HCEC 1CT (cell line): Measurements from ENCODE around the gene ZYG11B.
"Not testable (repeated sequence)": the region's sequence is repeated elsewhere in the genome, so short reads cannot be mapped to it uniquely, and the experiment has no call there.

Experiments
- DNase-seq: peaks from one replicate; pipeline ENCODE4 v3.0.0-alpha.2; 2017

ZYG11B gene

GRCh38 chr1:52726265-52727113 is at the start of gene ZYG11B:
Gene ZYG11B (plus strand): TSS chr1:52726453. CDS start chr1:52726654, 201 bp downstream.
- DNase-seq, result peak; percentile 86

GRCh38 chr1:52677076-52677806 is 49.0 kb upstream of the ZYG11B start:
- no peak for DNase-seq

- DNase-seq, result no peak
Observed at GRCh38 chr1:52679048-52679447, 47.2 kb upstream of the ZYG11B start.

GRCh38 chr1:52679498-52679897 is 46.8 kb upstream of the ZYG11B start:
- no peak for DNase-seq

GRCh38 chr1:52680353-52680752 is 45.9 kb upstream of the ZYG11B start:
- DNase-seq, result no peak

GRCh38 chr1:52681136-52681535 is 45.1 kb upstream of the ZYG11B start:
- DNase-seq, result no peak

GRCh38 chr1:52683367-52683940 is 42.8 kb upstream of the ZYG11B start:
- no peak for DNase-seq

- no peak for DNase-seq
Observed at GRCh38 chr1:52684545-52684944, 41.7 kb upstream of the ZYG11B start.

GRCh38 chr1:52686261-52686751 is 39.9 kb upstream of the ZYG11B start:
- DNase-seq, result peak; percentile 60

- no peak for DNase-seq
Observed at GRCh38 chr1:52686830-52687229, 39.4 kb upstream of the ZYG11B start.

- DNase-seq, result peak; percentile 19
Observed at GRCh38 chr1:52691821-52692220, 34.4 kb upstream of the ZYG11B start.

- DNase-seq, result no peak
Observed at GRCh38 chr1:52692697-52693096, 33.6 kb upstream of the ZYG11B start.

- DNase-seq, result not testable (repeated sequence)
Observed at GRCh38 chr1:52693351-52693750, 32.9 kb upstream of the ZYG11B start.

- no peak for DNase-seq
Observed at GRCh38 chr1:52693843-52694242, 32.4 kb upstream of the ZYG11B start.

GRCh38 chr1:52695627-52696026 is 30.6 kb upstream of the ZYG11B start:
- DNase-seq, result no peak

- peak; percentile 81 for DNase-seq
Observed at GRCh38 chr1:52697795-52698674, 28.2 kb upstream of the ZYG11B start, which contains the start of gene COA7. Gene COA7 (minus strand): TSS chr1:52698347. CDS start chr1:52698326, 21 bp downstream.

GRCh38 chr1:52702886-52703787 is 23.1 kb upstream of the ZYG11B start:
- DNase-seq, result peak; percentile 30

GRCh38 chr1:52706136-52706670 is 20.1 kb upstream of the ZYG11B start:
- no peak for DNase-seq

- DNase-seq, result no peak
Observed at GRCh38 chr1:52706941-52707926, 19.0 kb upstream of the ZYG11B start.
